Colonic mucosa (tissue), 4 donors: Measurements from ENCODE around the gene CTNNBIP1. TPM values are rescaled to one million over a fixed set of nuclear protein-coding genes. Genes with fewer than 3 reads are reported as not detected.

ENCODE experiments used
- DNase-seq: peaks from one replicate; pipeline ENCODE4 v3.0.0-alpha.2; 2020
- H3K27ac ChIP-seq: fragments of 200-600 bp; one replicate; pipeline ENCODE4 v1.8.0; 2021
- H3K27me3 ChIP-seq: fragments of 200-600 bp; one replicate; pipeline ENCODE4 v1.8.0; 2021
- H3K36me3 ChIP-seq: fragments of 200-600 bp; one replicate; pipeline ENCODE4 v1.8.0; 2021
- H3K4me1 ChIP-seq: fragments of 200-600 bp; one replicate; pipeline ENCODE4 v1.8.0; 2021; ENCODE audit warnings: mild to moderate bottlenecking
- H3K4me3 ChIP-seq: fragments of 200-600 bp; one replicate; pipeline ENCODE4 v1.8.0; 2021
- H3K9ac ChIP-seq, 2 donors: one replicate each; pipeline ENCODE4 v1.7.0; 2013; ENCODE audit warnings: control low read depth in 2 of 2, low read depth in 2 of 2, low read length in 2 of 2
- H3K9me3 ChIP-seq: fragments of 200-600 bp; one replicate; pipeline ENCODE4 v1.8.0; 2021
- intact Hi-C: fragments of 100-400 bp; cut with DNase I; formaldehyde crosslinking; loops from one replicate; pipeline ENCODE4 v1.14.1; 2022
- total RNA-seq, 2 donors: library from RNA; stranded (reverse); fragmentation: NEBNext Ultra II Directional in 1 of 2; extraction: Animal tissue kit (Norgen Biotek cat#: 25700) in 1 of 2; gene quantifications; one replicate each; pipeline ENCODE4 v1.2.1, GENCODE V29; 2021
- TF ChIP-seq, protein P1 (sequence below): fragments of 200-600 bp; IDR thresholded peaks from one replicate; pipeline ENCODE4 v1.8.0; 2022; ENCODE audit warnings: antibody characterized with exemption, mild to moderate bottlenecking
- donor health status: healthy.
- donor health status: DM: no; HTN: no; CAD: no.
- donor health status: DM: no; HTN: no; CAD: no.

The CTNNBIP1 gene
- total RNA-seq, 2 donors from 2014 or later = 28.1 to 30.1 TPM

DNA sequence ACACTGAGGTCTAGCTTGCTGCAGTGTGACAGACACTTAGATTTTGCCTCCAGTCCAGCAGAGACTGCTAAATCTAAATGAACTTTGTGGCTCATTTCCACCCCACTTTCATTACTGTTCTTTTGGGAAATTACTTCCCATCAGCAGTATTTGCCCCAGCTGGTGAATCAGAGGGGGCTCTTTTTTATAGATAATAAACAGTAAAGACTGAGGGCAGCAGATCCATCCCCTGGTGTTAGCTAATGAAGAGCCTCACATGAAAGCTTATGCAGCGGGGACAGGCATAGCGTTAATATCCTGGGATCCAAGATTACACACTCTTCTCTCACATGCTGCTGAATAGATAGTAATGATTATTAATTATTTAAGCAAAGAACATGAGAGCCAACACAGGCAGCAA is 6.4 kb upstream of the CTNNBIP1 start:
- H3K36me3 ChIP-seq = no peaks in the 10 kb centered on the region
- DNase-seq = no peak
- H3K9ac ChIP-seq = no peak overlapping the region
- H3K9me3 ChIP-seq = no peaks in the 10 kb centered on the region
- H3K4me1 ChIP-seq = peaks cover under 1% of the 10 kb centered on the region
- intact Hi-C loops = no loop called here
- no peak overlapping the region for H3K4me3 ChIP-seq
- TF ChIP-seq, protein P1, sequence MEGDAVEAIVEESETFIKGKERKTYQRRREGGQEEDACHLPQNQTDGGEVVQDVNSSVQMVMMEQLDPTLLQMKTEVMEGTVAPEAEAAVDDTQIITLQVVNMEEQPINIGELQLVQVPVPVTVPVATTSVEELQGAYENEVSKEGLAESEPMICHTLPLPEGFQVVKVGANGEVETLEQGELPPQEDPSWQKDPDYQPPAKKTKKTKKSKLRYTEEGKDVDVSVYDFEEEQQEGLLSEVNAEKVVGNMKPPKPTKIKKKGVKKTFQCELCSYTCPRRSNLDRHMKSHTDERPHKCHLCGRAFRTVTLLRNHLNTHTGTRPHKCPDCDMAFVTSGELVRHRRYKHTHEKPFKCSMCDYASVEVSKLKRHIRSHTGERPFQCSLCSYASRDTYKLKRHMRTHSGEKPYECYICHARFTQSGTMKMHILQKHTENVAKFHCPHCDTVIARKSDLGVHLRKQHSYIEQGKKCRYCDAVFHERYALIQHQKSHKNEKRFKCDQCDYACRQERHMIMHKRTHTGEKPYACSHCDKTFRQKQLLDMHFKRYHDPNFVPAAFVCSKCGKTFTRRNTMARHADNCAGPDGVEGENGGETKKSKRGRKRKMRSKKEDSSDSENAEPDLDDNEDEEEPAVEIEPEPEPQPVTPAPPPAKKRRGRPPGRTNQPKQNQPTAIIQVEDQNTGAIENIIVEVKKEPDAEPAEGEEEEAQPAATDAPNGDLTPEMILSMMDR = no peak
- H3K27me3 ChIP-seq = no peaks in the 10 kb centered on the region
- no peak overlapping the region for H3K27ac ChIP-seq

DNA sequence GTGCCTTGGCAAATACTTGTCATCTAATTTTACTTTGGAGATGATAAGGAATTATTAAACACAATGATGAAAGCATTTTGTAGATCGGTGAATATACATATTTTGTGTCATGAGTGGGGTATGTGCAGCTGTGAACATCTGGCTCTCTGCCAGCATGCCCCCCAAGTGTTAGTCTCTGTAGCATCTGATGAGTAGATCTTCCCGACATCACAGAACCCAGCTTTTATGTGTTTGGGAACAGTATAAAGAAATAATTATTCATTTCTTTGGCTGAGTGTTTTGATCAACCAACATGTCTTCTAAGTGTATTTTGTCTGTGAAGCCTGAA is 4.5 kb upstream of the CTNNBIP1 start:
- Histone ChIP-seq H3K9ac (no peak overlapping the region), H3K4me3 (no peak overlapping the region), H3K36me3 (no peaks in the 10 kb centered on the region), H3K27ac (no peak overlapping the region), H3K4me1 (peaks cover 4% of the 10 kb centered on the region), H3K9me3 (no peaks in the 10 kb centered on the region), H3K27me3 (no peaks in the 10 kb centered on the region)
- TF ChIP-seq, protein P1 = no peak
- DNase-seq = no peak
- intact Hi-C loops = loop anchor here (5.0 kb wide), 1 partner anchor 37 kb away; no protein-coding TSS in a partner anchor

DNA sequence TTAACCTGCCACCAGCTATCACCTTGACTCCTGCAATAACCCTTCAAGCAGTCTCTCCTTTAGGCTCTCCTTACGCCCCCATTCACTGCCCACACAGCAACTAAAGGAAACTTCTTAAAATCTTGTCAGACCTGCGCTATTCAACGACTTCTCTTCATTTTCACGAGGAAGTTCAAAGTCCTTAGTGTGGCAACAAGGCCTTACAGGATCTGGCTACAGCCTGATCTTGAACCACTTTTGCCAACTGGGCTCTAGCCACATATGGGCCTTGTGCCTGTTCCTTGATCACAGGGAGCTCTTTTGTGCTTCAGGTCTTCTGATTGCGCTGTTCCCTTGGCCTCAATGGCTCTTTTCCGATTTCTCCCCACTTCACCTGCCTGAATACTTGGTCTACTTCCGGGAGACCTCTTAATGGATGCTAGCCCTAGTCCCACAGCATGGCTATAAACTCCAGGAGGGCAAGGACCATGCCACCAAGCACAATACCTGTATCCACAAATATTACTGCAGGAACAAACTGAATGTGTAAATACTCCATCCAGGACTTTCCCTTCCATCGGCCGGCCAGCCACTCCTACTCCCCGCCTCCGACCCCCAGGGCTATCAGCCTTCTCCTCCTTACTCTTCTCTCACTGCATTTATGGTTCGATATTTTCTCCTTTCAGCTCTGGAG is 2.3 kb upstream of the CTNNBIP1 start:
- Histone ChIP-seq H3K27ac (peak overlapping the region; percentile 35), H3K36me3 (no peaks in the 10 kb centered on the region), H3K4me3 (no peak overlapping the region), H3K27me3 (no peaks in the 10 kb centered on the region), H3K9me3 (no peaks in the 10 kb centered on the region), H3K4me1 (peaks cover 4% of the 10 kb centered on the region), H3K9ac (peak overlapping the region in 1 of 2 donors; percentile 40)
- intact Hi-C loops = loop anchor here (5.0 kb wide), 1 partner anchor 35 kb away; no protein-coding TSS in a partner anchor
- TF ChIP-seq, protein P1 = no peak
- peak; percentile 53 for DNase-seq

DNA sequence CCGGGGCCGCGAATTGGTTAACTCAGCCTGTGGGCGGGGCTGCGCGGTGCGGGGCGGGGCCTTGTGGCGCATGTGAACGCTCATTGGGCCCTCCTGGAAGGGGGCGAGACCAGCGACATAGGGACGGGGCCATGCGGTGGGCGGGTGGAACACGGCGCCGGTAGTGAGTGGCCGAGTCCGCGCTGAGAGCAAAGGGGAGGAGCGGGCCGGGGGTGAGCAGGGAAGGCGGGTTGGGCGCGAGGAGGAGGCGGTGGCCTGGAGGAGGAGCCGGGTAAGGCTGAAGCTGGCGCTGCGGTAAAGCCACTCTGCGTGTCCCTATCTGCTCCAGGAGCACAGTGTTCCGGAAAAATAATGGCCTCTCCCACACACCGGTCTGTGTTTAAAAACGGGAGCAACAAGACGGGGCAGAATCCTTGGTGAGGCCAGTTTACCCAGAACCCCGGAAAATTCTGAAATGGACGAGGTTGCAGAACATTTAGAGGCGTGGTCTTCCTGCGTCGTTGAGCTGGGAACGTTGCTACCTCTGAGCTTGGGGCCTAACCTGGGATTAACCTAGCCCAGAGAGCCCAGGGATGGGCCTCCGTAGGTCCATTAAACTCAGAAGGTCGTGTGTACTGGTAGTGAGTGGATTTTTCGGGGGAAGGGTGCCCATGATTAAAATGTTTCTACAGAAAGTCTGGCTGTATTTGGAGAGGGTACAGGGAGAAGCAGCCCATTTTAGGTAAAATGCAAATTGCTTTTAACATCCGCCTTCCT is 532 bp upstream of the CTNNBIP1 start:
- Histone ChIP-seq H3K27ac (peak overlapping the region; percentile 89), H3K4me1 (peaks cover 4% of the 10 kb centered on the region), H3K9ac (peak overlapping the region; percentile 53 to 68), H3K9me3 (no peaks in the 10 kb centered on the region), H3K27me3 (no peaks in the 10 kb centered on the region), H3K4me3 (peak overlapping the region; percentile 51), H3K36me3 (no peaks in the 10 kb centered on the region)
- peak; percentile 100 for DNase-seq
- TF ChIP-seq, protein P1 = no peak
- intact Hi-C loops = loop anchor here (5.0 kb wide), 1 partner anchor 33 kb away; no protein-coding TSS in a partner anchor

GRCh38 chr1:9909234-9910046 is 629 bp downstream of the CTNNBIP1 start:
- H3K4me1 ChIP-seq = peaks cover 4% of the 10 kb centered on the region
- no peaks in the 10 kb centered on the region for H3K9me3 ChIP-seq
- H3K27me3 ChIP-seq = no peaks in the 10 kb centered on the region
- DNase-seq = peak; percentile 52
- peak overlapping the region; percentile 86 to 97 for H3K9ac ChIP-seq
- intact Hi-C loops = loop anchor here (5.0 kb wide), 1 partner anchor 32 kb away; no protein-coding TSS in a partner anchor
- no peaks in the 10 kb centered on the region for H3K36me3 ChIP-seq
- H3K4me3 ChIP-seq = peak overlapping the region; percentile 72
- TF ChIP-seq, protein P1 = no peak
- peak overlapping the region; percentile 41 for H3K27ac ChIP-seq
